GM10266 (cell line): ENCODE results near the gene SOHLH1.
A peak's percentile ranks its signal among the peaks of the same experiment; 100 is the strongest.

ENCODE experiments used
- DNase-seq: peaks from one replicate; pipeline ENCODE4 v3.0.0; 2012; ENCODE audit errors: extremely low spot score
- CTCF ChIP-seq: IDR thresholded peaks from 2 replicates; pipeline ENCODE4 v1.5.1; 2012; ENCODE audit warnings: mild to moderate bottlenecking, low read depth; ENCODE audit not compliant: control insufficient read depth, insufficient read depth; ENCODE audit errors: missing control alignments

Gene SOHLH1

DNA sequence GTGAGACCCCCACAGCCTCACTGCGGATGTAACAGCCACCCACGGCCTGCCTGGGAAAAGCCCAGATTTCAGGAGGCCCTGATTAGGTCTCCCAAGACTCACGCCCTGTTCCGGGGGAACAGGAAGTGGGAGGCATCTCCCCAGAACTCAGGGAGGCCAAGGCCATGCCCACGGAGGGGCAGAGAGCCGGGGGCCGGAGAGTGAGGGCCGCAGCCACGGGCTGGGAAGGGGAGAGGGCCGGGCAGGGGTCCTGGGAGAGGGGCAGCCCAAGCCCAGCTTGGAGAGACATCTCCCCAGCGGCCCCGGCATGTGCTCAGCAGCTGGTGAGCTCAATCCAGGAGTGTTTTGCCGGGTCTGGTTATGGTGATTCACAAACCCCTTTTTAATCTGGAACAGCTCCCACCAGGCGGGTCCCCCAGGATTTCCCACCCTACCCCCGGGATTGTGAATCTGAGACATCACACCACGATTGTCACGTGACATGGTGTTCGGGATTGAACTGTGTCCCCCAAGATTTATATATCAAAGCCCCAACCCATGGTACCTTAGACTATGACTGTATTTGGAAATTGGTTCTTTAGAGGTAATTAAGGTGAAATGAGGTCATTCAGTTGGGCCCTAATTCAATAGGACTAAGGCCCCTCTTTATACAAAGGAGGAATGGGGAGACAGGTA lies 29.3 kb upstream of the SOHLH1 start:
- TF ChIP-seq CTCF: no peak
- DNase-seq: no peak

DNA sequence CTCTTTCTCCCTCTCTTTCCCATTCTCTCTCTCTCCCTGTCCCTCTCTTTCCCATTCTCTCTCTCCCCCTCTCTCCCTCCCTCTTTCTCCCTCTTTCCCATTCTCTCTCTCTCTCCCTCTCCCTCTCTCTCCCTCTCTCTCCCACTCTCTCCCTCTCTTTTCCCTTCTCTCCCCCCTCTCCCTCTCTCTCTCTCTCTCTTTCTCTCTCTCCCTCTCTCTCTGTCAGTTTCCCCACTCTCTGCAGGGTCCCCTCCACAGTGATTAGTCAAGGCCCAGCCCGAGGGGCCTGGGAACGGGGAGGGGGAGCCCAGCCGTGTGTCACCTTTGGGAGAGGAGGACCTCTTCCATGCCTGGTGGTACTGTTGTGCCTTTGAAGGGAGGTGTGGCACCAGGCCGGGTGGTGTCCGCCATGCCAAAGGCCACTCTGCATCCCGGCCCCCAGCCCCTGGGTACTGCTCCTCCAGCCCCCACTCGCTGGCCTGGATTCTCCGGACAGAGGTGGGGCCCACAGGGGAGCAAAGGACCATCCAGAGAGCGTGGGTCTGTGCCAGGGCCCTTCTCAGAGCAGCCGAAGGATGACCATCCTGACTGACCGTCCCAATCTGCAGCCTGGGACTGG lies 28.1 kb upstream of the SOHLH1 start:
- no peak for DNase-seq
- TF ChIP-seq CTCF: no peak

DNA sequence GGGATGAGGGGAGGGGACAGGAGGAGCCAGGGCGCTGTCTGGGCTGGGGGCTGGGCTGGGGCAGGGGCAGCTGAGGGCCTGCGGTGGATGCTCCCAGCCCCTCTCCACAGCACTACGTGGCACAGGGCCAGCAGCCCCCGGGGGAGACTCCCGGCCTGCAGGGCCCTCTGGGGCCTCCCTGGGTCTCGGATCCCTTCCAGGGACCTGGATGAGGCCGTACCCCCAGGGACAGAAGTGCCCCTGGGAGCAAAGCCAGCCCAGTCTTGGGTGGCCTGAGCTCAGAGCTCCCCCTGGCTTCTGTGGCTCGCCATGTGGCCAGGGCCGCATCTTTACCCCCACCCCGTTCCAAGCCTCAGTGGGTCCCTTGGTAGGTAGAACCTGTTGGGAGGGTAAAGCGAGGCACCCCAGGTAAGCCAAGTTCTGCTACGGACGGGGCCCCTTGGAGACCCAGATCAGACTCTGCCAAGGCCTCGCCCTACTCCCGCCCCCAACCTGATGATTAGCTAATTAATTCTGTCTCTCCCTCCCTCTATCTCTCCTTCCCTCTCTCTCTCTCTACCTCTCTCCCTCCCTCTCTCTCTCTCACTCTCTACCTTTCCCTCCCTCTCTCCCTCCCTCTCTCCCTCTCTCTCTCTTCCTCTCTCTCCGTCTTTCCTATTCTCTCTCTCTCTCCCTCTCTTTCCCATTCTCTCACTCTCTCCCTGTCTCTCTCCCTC lies 27.0 kb upstream of the SOHLH1 start:
- no peak for DNase-seq
- peak; percentile 10 for TF ChIP-seq CTCF

GRCh38 chr9:135724186-135724787 lies 25.0 kb upstream of the SOHLH1 start:
- TF ChIP-seq CTCF: no peak
- DNase-seq: no peak

GRCh38 chr9:135722365-135722764 lies 23.1 kb upstream of the SOHLH1 start:
- DNase-seq: no peak

DNA sequence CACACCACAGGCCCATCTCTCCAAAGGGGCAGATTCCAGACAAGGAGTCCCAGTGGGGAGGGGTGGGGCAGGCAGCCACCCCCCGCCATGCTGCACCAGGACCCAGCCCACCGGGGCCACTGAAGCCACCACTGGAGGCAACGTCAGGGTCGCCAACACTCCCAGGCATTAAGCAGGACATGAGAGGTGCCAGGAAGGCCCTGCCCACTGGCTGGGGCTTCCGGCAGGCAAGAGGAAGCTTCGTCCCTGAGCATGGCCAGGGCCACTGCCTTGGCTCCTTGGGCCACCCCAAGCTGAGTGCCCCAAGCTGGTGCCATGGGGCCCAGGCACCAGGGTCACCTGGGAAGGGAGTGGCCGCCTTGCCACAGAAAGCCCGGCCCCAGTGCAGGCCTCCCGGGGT lies 20.2 kb upstream of the SOHLH1 start:
- TF ChIP-seq CTCF: no peak
- DNase-seq: no peak

More at GRCh38 chr9:135722365-135722764, 23.1 kb upstream of the SOHLH1 start:
- no peak for TF ChIP-seq CTCF
